ENCODE results near the gene TFEC.

DNA sequence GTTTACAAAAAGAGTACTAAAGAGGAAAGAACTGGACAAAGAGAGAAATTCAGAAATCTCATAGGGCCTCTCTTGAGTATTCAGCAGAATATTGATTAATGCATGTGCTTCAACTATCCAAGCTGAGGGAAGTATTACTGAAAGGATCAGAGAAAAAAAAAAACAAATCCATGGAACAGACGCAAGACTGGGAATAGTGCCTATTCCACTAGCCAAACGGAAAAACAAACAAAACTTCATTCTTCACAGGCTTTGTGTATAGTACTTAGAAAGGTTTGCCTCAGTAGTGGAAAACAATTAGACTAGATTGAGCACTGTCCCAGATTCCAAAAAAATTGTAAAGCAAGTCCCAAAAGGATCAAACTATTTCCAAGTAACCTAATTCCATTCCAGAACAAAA is 106.2 kb downstream of the TFEC start:
- TF ChIP-seq, protein P1, sequence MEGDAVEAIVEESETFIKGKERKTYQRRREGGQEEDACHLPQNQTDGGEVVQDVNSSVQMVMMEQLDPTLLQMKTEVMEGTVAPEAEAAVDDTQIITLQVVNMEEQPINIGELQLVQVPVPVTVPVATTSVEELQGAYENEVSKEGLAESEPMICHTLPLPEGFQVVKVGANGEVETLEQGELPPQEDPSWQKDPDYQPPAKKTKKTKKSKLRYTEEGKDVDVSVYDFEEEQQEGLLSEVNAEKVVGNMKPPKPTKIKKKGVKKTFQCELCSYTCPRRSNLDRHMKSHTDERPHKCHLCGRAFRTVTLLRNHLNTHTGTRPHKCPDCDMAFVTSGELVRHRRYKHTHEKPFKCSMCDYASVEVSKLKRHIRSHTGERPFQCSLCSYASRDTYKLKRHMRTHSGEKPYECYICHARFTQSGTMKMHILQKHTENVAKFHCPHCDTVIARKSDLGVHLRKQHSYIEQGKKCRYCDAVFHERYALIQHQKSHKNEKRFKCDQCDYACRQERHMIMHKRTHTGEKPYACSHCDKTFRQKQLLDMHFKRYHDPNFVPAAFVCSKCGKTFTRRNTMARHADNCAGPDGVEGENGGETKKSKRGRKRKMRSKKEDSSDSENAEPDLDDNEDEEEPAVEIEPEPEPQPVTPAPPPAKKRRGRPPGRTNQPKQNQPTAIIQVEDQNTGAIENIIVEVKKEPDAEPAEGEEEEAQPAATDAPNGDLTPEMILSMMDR (conservative IDR thresholded peaks at IDR 0.05 in 1 of 2, IDR thresholded peaks at IDR 0.05 in 1 of 2; ENCODE audit: extremely low read depth in 1 of 2, insufficient read depth in 1 of 2, low read depth in 1 of 2, low read length in 2 of 2): no peak
- no peak for TF ChIP-seq EZH2 (IDR thresholded peaks at IDR 0.05; ENCODE audit: borderline replicate concordance, low read length)

Data from mammary epithelial cell (primary cell).